MM.1S (cell line): Measurements from ENCODE around the gene RPL18A.

Experiments
- EZH2phosphoT487 ChIP-seq: fragments of 300-600 bp; sonication (generic); IDR thresholded peaks from 2 replicates; pipeline ENCODE4 v1.6.1; 2018; ENCODE audit warnings: antibody characterized with exemption, low read length
- TF ChIP-seq, protein P1 (sequence below): fragments of 300-600 bp; sonication (generic); IDR thresholded peaks from 2 replicates; pipeline ENCODE4 v1.5.1; 2016; ENCODE audit warnings: antibody characterized with exemption, low read length, mixed read lengths

DNA sequence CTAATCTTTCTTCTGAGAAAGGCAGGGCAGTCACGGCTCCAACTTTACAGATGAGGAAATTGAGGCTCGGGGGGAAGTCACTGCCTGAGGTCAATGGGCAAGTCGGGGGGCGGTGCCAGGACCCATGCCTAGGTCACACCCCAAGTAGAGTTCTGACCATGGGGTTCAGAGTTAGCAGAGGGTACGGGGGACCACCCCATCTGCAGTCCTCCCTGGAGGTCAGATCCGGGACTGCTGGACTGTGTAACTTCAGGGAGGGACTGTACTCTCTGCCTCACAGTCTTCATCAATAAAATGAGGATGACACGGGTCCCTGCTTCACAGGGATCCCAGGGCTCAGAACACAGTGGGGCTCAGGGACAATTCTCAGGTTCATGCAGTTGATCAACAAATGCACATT lies 19.8 kb downstream of the RPL18A start:
- TF ChIP-seq, protein P1, sequence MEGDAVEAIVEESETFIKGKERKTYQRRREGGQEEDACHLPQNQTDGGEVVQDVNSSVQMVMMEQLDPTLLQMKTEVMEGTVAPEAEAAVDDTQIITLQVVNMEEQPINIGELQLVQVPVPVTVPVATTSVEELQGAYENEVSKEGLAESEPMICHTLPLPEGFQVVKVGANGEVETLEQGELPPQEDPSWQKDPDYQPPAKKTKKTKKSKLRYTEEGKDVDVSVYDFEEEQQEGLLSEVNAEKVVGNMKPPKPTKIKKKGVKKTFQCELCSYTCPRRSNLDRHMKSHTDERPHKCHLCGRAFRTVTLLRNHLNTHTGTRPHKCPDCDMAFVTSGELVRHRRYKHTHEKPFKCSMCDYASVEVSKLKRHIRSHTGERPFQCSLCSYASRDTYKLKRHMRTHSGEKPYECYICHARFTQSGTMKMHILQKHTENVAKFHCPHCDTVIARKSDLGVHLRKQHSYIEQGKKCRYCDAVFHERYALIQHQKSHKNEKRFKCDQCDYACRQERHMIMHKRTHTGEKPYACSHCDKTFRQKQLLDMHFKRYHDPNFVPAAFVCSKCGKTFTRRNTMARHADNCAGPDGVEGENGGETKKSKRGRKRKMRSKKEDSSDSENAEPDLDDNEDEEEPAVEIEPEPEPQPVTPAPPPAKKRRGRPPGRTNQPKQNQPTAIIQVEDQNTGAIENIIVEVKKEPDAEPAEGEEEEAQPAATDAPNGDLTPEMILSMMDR, result no peak
- no peak for TF ChIP-seq EZH2phosphoT487
